HepG2 (cell line): Measurements from ENCODE around the gene TUBGCP3. TPM values are rescaled to one million over a fixed set of nuclear protein-coding genes. Genes with fewer than 3 reads are reported as not detected.

Source experiments
- BORCS8-MEF2B ChIP-seq: sonication (generic); formaldehyde crosslinking; IDR thresholded peaks from 2 replicates; pipeline ENCODE4 v1.8.0; 2022; ENCODE audit warnings: mild to moderate bottlenecking, missing genetic modification reagents
- JUND ChIP-seq: sonication (generic); formaldehyde crosslinking; IDR thresholded peaks from 2 replicates; pipeline ENCODE4 v1.8.0; 2022; ENCODE audit warnings: mild to moderate bottlenecking, missing genetic modification reagents
- KDM2A ChIP-seq: sonication (generic); formaldehyde crosslinking; IDR thresholded peaks from 2 replicates; pipeline ENCODE4 v1.4.0; 2020; ENCODE audit warnings: low read depth, missing genetic modification reagents, borderline replicate concordance
- PHF8 ChIP-seq: sonication (generic); formaldehyde crosslinking; IDR thresholded peaks from 2 replicates; pipeline ENCODE4 v1.5.0; 2020; ENCODE audit warnings: missing genetic modification reagents
- RNF2 ChIP-seq: fragments of 450-650 bp; conservative IDR thresholded peaks from 2 replicates; pipeline ENCODE4 v1.6.1; 2016; ENCODE audit warnings: low read depth
- RXRB ChIP-seq: IDR thresholded peaks from 2 replicates; pipeline ENCODE4 v1.6.1; 2016; ENCODE audit warnings: borderline replicate concordance, missing genetic modification reagents, missing compliant biosample characterization
- TAF15 ChIP-seq: fragments of 200-400 bp; formaldehyde crosslinking; IDR thresholded peaks from one replicate; pipeline ENCODE4 v1.6.1; 2018; ENCODE audit warnings: mild to moderate bottlenecking, low read depth, low read length; ENCODE audit not compliant: poor library complexity, severe bottlenecking
- TFDP1 ChIP-seq: IDR thresholded peaks from 2 replicates; pipeline ENCODE4 v1.6.1; 2016; ENCODE audit warnings: missing compliant biosample characterization, missing genetic modification reagents, borderline replicate concordance
- TOPORS ChIP-seq: sonication (generic); formaldehyde crosslinking; IDR thresholded peaks from 2 replicates; pipeline ENCODE4 v1.8.0; 2023; ENCODE audit warnings: mild to moderate bottlenecking, missing genetic modification reagents
- ZFP36 ChIP-seq: fragments of 150-350 bp; IDR thresholded peaks from 2 replicates; pipeline ENCODE4 v1.6.1; 2018; ENCODE audit warnings: borderline replicate concordance, low read length, low read depth; ENCODE audit not compliant: partially characterized antibody
- ZMYM4 ChIP-seq: sonication (generic); formaldehyde crosslinking; IDR thresholded peaks from 2 replicates; pipeline ENCODE4 v1.8.1; 2023; ENCODE audit warnings: mild to moderate bottlenecking, missing genetic modification reagents
- ZNF383 ChIP-seq: sonication (generic); formaldehyde crosslinking; IDR thresholded peaks from 2 replicates; pipeline ENCODE4 v1.4.0; 2020; ENCODE audit warnings: missing genetic modification reagents, mild to moderate bottlenecking, borderline replicate concordance
- ZNF432 ChIP-seq: sonication (generic); formaldehyde crosslinking; IDR thresholded peaks from 2 replicates; pipeline ENCODE4 v1.5.0; 2020; ENCODE audit warnings: missing genetic modification reagents, mild to moderate bottlenecking, borderline replicate concordance
- ZUFSP ChIP-seq: sonication (generic); formaldehyde crosslinking; IDR thresholded peaks from 2 replicates; pipeline ENCODE4 v1.9.0; 2021; ENCODE audit warnings: missing genetic modification reagents, mild to moderate bottlenecking, borderline replicate concordance
- polyA plus RNA-seq, 8 experiments: library from polyadenylated mRNA; depleted of rRNA in 3 of 8; stranded (reverse) in 7 of 8; unstranded in 1 of 8; fragments of >200 nt; fragmentation: Illumina TruSeq in 4 of 8; extraction: Trizol in 4 of 8; gene quantifications; 2 replicates each; pipeline versions ENCODE4 v1.2.1 to v1.2.3, GENCODE V29; 2011 to 2016; ENCODE audit warnings: low read depth in 4 of 8, missing spikeins in 1 of 8, mixed read lengths in 1 of 8; ENCODE audit not compliant: insufficient read depth in 1 of 8
- total RNA-seq, 5 experiments: library from RNA; depleted of rRNA; stranded (reverse); fragments of >200 nt; fragmentation: Illumina TruSeq; extraction: Trizol; gene quantifications; 2 replicates each; pipeline ENCODE4 v1.2.3, GENCODE V29; 2016; ENCODE audit warnings: low read depth in 1 of 5
- TF ChIP-seq, protein P1 (sequence below): sonication (generic); formaldehyde crosslinking; IDR thresholded peaks from 2 replicates; pipeline ENCODE4 v1.8.0; 2022; ENCODE audit warnings: missing genetic modification reagents, mild to moderate bottlenecking, moderate library complexity, borderline replicate concordance
- TF ChIP-seq, protein P2 (sequence below), 2 experiments: sonication (generic) in 1 of 2; formaldehyde crosslinking in 1 of 2; IDR thresholded peaks; 2 replicates each; pipeline versions ENCODE4 v1.5.1 to v1.6.1; 2011 to 2020; ENCODE audit warnings: borderline replicate concordance in 1 of 2, low read depth in 1 of 2, low read length in 1 of 2, mild to moderate bottlenecking in 1 of 2, missing genetic modification reagents in 1 of 2, moderate library complexity in 1 of 2
- TF ChIP-seq, protein P3 (sequence below): sonication (generic); formaldehyde crosslinking; IDR thresholded peaks from 2 replicates; pipeline ENCODE4 v1.4.0; 2020; ENCODE audit warnings: missing genetic modification reagents

The TUBGCP3 gene
- total and polyA plus RNA-seq, 2 of the 13 experiments (the other 11 are each of a cell fraction or from before 2014, with no cell fraction given) = 12.6 to 15.5 TPM

GRCh38 chr13:112606109-112607001 is 18.4 kb upstream of the TUBGCP3 start (continued):
- TF ChIP-seq TFDP1 (CRISPR knock-in tag) (peak; percentile 69; the same call in 1 of the 2 replicates), ZUFSP (CRISPR knock-in tag) (no peak), ZNF383 (CRISPR knock-in tag) (no peak), RNF2 (peak; percentile 53; the same call in 1 of the 2 replicates), ZMYM4 (peak; percentile 63; the same call in 1 of the 2 replicates), JUND (CRISPR knock-in tag) (0 out of 2 replicates have a peak, but pooled peaks have one; percentile 6), KDM2A (CRISPR knock-in tag) (peak; percentile 73; the same call in 1 of the 2 replicates), TAF15 (no peak), RXRB (CRISPR knock-in tag) (peak; percentile 9; the same call in 1 of the 2 replicates), TOPORS (CRISPR knock-in tag) (peak; percentile 34; the same call in 1 of the 2 replicates), ZNF432 (CRISPR knock-in tag) (no peak), BORCS8-MEF2B (CRISPR knock-in tag) (0 out of 2 replicates have a peak, but pooled peaks have one; percentile 37), ZFP36 (peak; percentile 57), PHF8 (peak; percentile 36; the same call in 1 of the 2 replicates)
- TF ChIP-seq, protein P1, sequence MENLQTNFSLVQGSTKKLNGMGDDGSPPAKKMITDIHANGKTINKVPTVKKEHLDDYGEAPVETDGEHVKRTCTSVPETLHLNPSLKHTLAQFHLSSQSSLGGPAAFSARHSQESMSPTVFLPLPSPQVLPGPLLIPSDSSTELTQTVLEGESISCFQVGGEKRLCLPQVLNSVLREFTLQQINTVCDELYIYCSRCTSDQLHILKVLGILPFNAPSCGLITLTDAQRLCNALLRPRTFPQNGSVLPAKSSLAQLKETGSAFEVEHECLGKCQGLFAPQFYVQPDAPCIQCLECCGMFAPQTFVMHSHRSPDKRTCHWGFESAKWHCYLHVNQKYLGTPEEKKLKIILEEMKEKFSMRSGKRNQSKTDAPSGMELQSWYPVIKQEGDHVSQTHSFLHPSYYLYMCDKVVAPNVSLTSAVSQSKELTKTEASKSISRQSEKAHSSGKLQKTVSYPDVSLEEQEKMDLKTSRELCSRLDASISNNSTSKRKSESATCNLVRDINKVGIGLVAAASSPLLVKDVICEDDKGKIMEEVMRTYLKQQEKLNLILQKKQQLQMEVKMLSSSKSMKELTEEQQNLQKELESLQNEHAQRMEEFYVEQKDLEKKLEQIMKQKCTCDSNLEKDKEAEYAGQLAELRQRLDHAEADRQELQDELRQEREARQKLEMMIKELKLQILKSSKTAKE (CRISPR knock-in tag) = no peak
- TF ChIP-seq, protein P2, sequence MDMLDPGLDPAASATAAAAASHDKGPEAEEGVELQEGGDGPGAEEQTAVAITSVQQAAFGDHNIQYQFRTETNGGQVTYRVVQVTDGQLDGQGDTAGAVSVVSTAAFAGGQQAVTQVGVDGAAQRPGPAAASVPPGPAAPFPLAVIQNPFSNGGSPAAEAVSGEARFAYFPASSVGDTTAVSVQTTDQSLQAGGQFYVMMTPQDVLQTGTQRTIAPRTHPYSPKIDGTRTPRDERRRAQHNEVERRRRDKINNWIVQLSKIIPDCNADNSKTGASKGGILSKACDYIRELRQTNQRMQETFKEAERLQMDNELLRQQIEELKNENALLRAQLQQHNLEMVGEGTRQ (IDR thresholded peaks at IDR 0.05; ENCODE audit: low read depth, low read length) = no peak
- TF ChIP-seq, protein P2 (CRISPR knock-in tag; IDR thresholded peaks at IDR 0.05; ENCODE audit: borderline replicate concordance) = no peak
- TF ChIP-seq, protein P3, sequence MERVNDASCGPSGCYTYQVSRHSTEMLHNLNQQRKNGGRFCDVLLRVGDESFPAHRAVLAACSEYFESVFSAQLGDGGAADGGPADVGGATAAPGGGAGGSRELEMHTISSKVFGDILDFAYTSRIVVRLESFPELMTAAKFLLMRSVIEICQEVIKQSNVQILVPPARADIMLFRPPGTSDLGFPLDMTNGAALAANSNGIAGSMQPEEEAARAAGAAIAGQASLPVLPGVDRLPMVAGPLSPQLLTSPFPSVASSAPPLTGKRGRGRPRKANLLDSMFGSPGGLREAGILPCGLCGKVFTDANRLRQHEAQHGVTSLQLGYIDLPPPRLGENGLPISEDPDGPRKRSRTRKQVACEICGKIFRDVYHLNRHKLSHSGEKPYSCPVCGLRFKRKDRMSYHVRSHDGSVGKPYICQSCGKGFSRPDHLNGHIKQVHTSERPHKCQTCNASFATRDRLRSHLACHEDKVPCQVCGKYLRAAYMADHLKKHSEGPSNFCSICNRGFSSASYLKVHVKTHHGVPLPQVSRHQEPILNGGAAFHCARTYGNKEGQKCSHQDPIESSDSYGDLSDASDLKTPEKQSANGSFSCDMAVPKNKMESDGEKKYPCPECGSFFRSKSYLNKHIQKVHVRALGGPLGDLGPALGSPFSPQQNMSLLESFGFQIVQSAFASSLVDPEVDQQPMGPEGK (CRISPR knock-in tag) = peak; percentile 47; the same call in 1 of the 2 replicates
